K562 (cell line): ENCODE data around the gene RABGAP1L. TPM values are rescaled to one million over a fixed set of nuclear protein-coding genes. Genes with fewer than 3 reads are reported as not detected.
A peak's percentile ranks its signal among the peaks of the same experiment; 100 is the strongest.

Experiments used
- C11orf30 ChIP-seq: fragments of 450-650 bp; IDR thresholded peaks from 2 replicates; pipeline ENCODE4 v1.6.1; 2016; ENCODE audit warnings: low read depth, mild to moderate bottlenecking
- KDM5B ChIP-seq: fragments of 200-600 bp; sonication (generic); IDR thresholded peaks from 2 replicates; pipeline ENCODE4 v1.6.1; 2012; ENCODE audit warnings: low read depth, mild to moderate bottlenecking, moderate library complexity, low read length, control low read depth, inconsistent platforms; ENCODE audit not compliant: insufficient replicate concordance
- NFXL1 ChIP-seq: fragments of 450-650 bp; formaldehyde crosslinking; IDR thresholded peaks from 2 replicates; pipeline ENCODE4 v1.4.0; 2021; ENCODE audit warnings: mild to moderate bottlenecking
- NR3C1 ChIP-seq: sonication (generic); formaldehyde crosslinking; IDR thresholded peaks from 2 replicates; pipeline ENCODE4 v1.8.1; 2022; ENCODE audit warnings: missing genetic modification reagents
- NRF1 ChIP-seq, 2 experiments: fragments of 450-650 bp; IDR thresholded peaks in 1 of 2; conservative IDR thresholded peaks in 1 of 2; 2 replicates each; pipeline ENCODE4 v1.6.1; 2014; ENCODE audit warnings: mild to moderate bottlenecking in 2 of 2
- OTX1 ChIP-seq: fragments of 450-650 bp; formaldehyde crosslinking; IDR thresholded peaks from 2 replicates; pipeline ENCODE4 v1.4.0; 2022; ENCODE audit warnings: mild to moderate bottlenecking
- POU5F1 ChIP-seq: fragments of 150-350 bp; IDR thresholded peaks from 2 replicates; pipeline ENCODE4 v1.6.1; 2014; ENCODE audit warnings: borderline replicate concordance, low read length, low read depth, mild to moderate bottlenecking; ENCODE audit not compliant: partially characterized antibody
- RBM34 ChIP-seq: fragments of 200-400 bp; formaldehyde crosslinking; IDR thresholded peaks from 2 replicates; pipeline ENCODE4 v1.6.1; 2018; ENCODE audit warnings: low read length, borderline replicate concordance; ENCODE audit not compliant: insufficient read depth
- polyA plus RNA-seq, 8 experiments: library from polyadenylated mRNA; depleted of rRNA in 4 of 8; stranded (reverse) in 5 of 8; unstranded in 3 of 8; fragments of >200 nt; fragmentation: Nextera tagmentation in 2 of 8; fragmentation: Illumina TruSeq in 1 of 8; extraction: Ambion mirVana in 2 of 8; extraction: Trizol in 1 of 8; gene quantifications; 2 replicates each; pipeline versions ENCODE4 v1.2.1 to v1.2.3, GENCODE V29; 2011 to 2014; ENCODE audit warnings: inconsistent platforms in 1 of 8, missing spikeins in 1 of 8
- total RNA-seq, 7 experiments: library from RNA; depleted of rRNA in 6 of 7; stranded (reverse); fragments of >200 nt in 6 of 7; fragmentation: Illumina TruSeq in 2 of 7; extraction: Trizol in 2 of 7; gene quantifications; 2 replicates each; pipeline versions ENCODE4 v1.2.1 to v1.2.3, GENCODE V29; 2011 to 2021; ENCODE audit warnings: low replicate concordance in 1 of 7
- TF ChIP-seq, protein P1 (sequence below), 2 experiments: fragments of 450-650 bp in 1 of 2; sonication (generic) in 1 of 2; formaldehyde crosslinking in 1 of 2; IDR thresholded peaks; 2 replicates each; pipeline versions ENCODE4 v1.7.1 to v1.9.0; 2016 to 2022; ENCODE audit warnings: inconsistent platforms in 1 of 2, mild to moderate bottlenecking in 1 of 2, missing genetic modification reagents in 1 of 2
- TF ChIP-seq, protein P2 (sequence below), 3 experiments: fragments of 200-800 bp in 1 of 3; sonication (Bioruptor generic) in 1 of 3; sonication (generic) in 1 of 3; formaldehyde crosslinking in 1 of 3; IDR thresholded peaks; 2 replicates each; pipeline versions ENCODE4 v1.6.1 to v1.8.0; 2016 to 2022; ENCODE audit warnings: mild to moderate bottlenecking in 2 of 3, missing compliant biosample characterization in 2 of 3, missing genetic modification characterization in 2 of 3, missing genetic modification reagents in 1 of 3
- TF ChIP-seq, protein P3 (sequence below): sonication (generic); formaldehyde crosslinking; IDR thresholded peaks from 2 replicates; pipeline ENCODE4 v1.8.1; 2023; ENCODE audit warnings: mild to moderate bottlenecking, missing genetic modification reagents
- TF ChIP-seq, protein P4 (sequence below): fragments of 250-450 bp; sonication (Bioruptor Pico); IDR thresholded peaks from 2 replicates; pipeline ENCODE4 v1.4.0; 2020

RABGAP1L gene
- total and polyA plus RNA-seq, 9 of the 15 experiments (the other 6 are each of a cell fraction or from before 2014, with no cell fraction given): 16.5 to 44.9 (median 26.7) TPM

GRCh38 chr1:174308604-174309003, 149.3 kb downstream of the RABGAP1L start (continued):
- TF ChIP-seq, protein P1, sequence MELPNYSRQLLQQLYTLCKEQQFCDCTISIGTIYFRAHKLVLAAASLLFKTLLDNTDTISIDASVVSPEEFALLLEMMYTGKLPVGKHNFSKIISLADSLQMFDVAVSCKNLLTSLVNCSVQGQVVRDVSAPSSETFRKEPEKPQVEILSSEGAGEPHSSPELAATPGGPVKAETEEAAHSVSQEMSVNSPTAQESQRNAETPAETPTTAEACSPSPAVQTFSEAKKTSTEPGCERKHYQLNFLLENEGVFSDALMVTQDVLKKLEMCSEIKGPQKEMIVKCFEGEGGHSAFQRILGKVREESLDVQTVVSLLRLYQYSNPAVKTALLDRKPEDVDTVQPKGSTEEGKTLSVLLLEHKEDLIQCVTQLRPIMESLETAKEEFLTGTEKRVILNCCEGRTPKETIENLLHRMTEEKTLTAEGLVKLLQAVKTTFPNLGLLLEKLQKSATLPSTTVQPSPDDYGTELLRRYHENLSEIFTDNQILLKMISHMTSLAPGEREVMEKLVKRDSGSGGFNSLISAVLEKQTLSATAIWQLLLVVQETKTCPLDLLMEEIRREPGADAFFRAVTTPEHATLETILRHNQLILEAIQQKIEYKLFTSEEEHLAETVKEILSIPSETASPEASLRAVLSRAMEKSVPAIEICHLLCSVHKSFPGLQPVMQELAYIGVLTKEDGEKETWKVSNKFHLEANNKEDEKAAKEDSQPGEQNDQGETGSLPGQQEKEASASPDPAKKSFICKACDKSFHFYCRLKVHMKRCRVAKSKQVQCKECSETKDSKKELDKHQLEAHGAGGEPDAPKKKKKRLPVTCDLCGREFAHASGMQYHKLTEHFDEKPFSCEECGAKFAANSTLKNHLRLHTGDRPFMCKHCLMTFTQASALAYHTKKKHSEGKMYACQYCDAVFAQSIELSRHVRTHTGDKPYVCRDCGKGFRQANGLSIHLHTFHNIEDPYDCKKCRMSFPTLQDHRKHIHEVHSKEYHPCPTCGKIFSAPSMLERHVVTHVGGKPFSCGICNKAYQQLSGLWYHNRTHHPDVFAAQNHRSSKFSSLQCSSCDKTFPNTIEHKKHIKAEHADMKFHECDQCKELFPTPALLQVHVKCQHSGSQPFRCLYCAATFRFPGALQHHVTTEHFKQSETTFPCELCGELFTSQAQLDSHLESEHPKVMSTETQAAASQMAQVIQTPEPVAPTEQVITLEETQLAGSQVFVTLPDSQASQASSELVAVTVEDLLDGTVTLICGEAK (IDR thresholded peaks at IDR 0.05): no peak
- TF ChIP-seq, protein P1 (CRISPR knock-in tag; IDR thresholded peaks at IDR 0.05): no peak
- no peak for TF ChIP-seq NFXL1 (CRISPR knock-in tag)
- TF ChIP-seq KDM5B: no peak
- TF ChIP-seq, protein P2, sequence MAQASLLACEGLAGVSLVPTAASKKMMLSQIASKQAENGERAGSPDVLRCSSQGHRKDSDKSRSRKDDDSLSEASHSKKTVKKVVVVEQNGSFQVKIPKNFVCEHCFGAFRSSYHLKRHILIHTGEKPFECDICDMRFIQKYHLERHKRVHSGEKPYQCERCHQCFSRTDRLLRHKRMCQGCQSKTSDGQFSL (CRISPR knock-in tag; IDR thresholded peaks at IDR 0.05): no peak
- TF ChIP-seq, protein P2 (tag; IDR thresholded peaks at IDR 0.05): no peak
- TF ChIP-seq, protein P3, sequence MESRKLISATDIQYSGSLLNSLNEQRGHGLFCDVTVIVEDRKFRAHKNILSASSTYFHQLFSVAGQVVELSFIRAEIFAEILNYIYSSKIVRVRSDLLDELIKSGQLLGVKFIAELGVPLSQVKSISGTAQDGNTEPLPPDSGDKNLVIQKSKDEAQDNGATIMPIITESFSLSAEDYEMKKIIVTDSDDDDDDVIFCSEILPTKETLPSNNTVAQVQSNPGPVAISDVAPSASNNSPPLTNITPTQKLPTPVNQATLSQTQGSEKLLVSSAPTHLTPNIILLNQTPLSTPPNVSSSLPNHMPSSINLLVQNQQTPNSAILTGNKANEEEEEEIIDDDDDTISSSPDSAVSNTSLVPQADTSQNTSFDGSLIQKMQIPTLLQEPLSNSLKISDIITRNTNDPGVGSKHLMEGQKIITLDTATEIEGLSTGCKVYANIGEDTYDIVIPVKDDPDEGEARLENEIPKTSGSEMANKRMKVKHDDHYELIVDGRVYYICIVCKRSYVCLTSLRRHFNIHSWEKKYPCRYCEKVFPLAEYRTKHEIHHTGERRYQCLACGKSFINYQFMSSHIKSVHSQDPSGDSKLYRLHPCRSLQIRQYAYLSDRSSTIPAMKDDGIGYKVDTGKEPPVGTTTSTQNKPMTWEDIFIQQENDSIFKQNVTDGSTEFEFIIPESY (CRISPR knock-in tag): no peak
- TF ChIP-seq OTX1: no peak
- TF ChIP-seq RBM34: no peak
- TF ChIP-seq POU5F1: no peak
- TF ChIP-seq C11orf30: peak; percentile 84
- no peak for TF ChIP-seq NRF1 (conservative IDR thresholded peaks at IDR 0.05 in 1 of 2, IDR thresholded peaks at IDR 0.05 in 1 of 2)
- TF ChIP-seq NR3C1: no peak
- TF ChIP-seq, protein P4, sequence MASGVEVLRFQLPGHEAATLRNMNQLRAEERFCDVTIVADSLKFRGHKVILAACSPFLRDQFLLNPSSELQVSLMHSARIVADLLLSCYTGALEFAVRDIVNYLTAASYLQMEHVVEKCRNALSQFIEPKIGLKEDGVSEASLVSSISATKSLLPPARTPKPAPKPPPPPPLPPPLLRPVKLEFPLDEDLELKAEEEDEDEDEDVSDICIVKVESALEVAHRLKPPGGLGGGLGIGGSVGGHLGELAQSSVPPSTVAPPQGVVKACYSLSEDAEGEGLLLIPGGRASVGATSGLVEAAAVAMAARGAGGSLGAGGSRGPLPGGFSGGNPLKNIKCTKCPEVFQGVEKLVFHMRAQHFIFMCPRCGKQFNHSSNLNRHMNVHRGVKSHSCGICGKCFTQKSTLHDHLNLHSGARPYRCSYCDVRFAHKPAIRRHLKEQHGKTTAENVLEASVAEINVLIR (CRISPR knock-in tag): no peak
